K562 (cell line): ENCODE results near the gene DHX58. TPM values are rescaled to one million over a fixed set of nuclear protein-coding genes. Genes with fewer than 3 reads are reported as not detected.
A peak's percentile ranks its signal among the peaks of the same experiment; 100 is the strongest.

ENCODE experiments used
- ATF7 ChIP-seq: fragments of 450-650 bp; IDR thresholded peaks from 2 replicates; pipeline ENCODE4 v1.7.1; 2014; ENCODE audit warnings: mild to moderate bottlenecking, moderate library complexity
- CC2D1A ChIP-seq: fragments of 450-650 bp; IDR thresholded peaks from 2 replicates; pipeline ENCODE4 v1.6.1; 2017; ENCODE audit warnings: mild to moderate bottlenecking
- FOXK2 ChIP-seq, 2 experiments: fragments of 450-650 bp; IDR thresholded peaks in 1 of 2; conservative IDR thresholded peaks in 1 of 2; 2 replicates each; pipeline ENCODE4 v1.6.1; 2016; ENCODE audit warnings: low read depth in 2 of 2, mild to moderate bottlenecking in 1 of 2
- MEIS2 ChIP-seq: fragments of 450-650 bp; IDR thresholded peaks from 2 replicates; pipeline ENCODE4 v1.6.1; 2014; ENCODE audit warnings: mild to moderate bottlenecking; ENCODE audit not compliant: partially characterized antibody
- MTA1 ChIP-seq: fragments of 450-650 bp; IDR thresholded peaks from 2 replicates; pipeline ENCODE4 v1.6.1; 2017; ENCODE audit warnings: borderline replicate concordance
- PBX2 ChIP-seq, 2 experiments: IDR thresholded peaks in 1 of 2; conservative IDR thresholded peaks in 1 of 2; 2 replicates each; pipeline ENCODE4 v1.6.1; 2016; ENCODE audit warnings: low read depth in 2 of 2, mild to moderate bottlenecking in 1 of 2, missing compliant biosample characterization in 1 of 2, missing genetic modification characterization in 1 of 2, moderate library complexity in 1 of 2
- REST ChIP-seq, 2 experiments: fragments of 450-650 bp; formaldehyde crosslinking in 1 of 2; IDR thresholded peaks; 2 replicates each; pipeline versions ENCODE4 v1.4.0 to v1.6.1; 2014 to 2020; ENCODE audit warnings: mild to moderate bottlenecking in 2 of 2, borderline replicate concordance in 1 of 2, low read depth in 1 of 2
- SMAD2 ChIP-seq: fragments of 150-350 bp; IDR thresholded peaks from 2 replicates; pipeline ENCODE4 v1.6.1; 2014; ENCODE audit warnings: low read depth, mild to moderate bottlenecking, low read length
- SMC3 ChIP-seq: conservative IDR thresholded peaks from 2 replicates; pipeline ENCODE4 v1.6.1; 2011; ENCODE audit warnings: low read depth, low read length, improper control_type of control experiment; ENCODE audit not compliant: insufficient read depth
- ZBTB33 ChIP-seq: sonication (generic); formaldehyde crosslinking; IDR thresholded peaks from 2 replicates; pipeline ENCODE4 v1.8.1; 2023; ENCODE audit warnings: mild to moderate bottlenecking, missing genetic modification reagents
- ZEB2 ChIP-seq: fragments of 450-650 bp; IDR thresholded peaks from 2 replicates; pipeline ENCODE4 v1.6.1; 2016
- ZNF655 ChIP-seq: fragments of 250-450 bp; sonication (Bioruptor Pico); IDR thresholded peaks from 2 replicates; pipeline ENCODE4 v1.5.0; 2021
- polyA plus RNA-seq, 8 experiments: library from polyadenylated mRNA; depleted of rRNA in 4 of 8; stranded (reverse) in 5 of 8; unstranded in 3 of 8; fragments of >200 nt; fragmentation: Nextera tagmentation in 2 of 8; fragmentation: Illumina TruSeq in 1 of 8; extraction: Ambion mirVana in 2 of 8; extraction: Trizol in 1 of 8; gene quantifications; 2 replicates each; pipeline versions ENCODE4 v1.2.1 to v1.2.3, GENCODE V29; 2011 to 2014; ENCODE audit warnings: inconsistent platforms in 1 of 8, missing spikeins in 1 of 8
- total RNA-seq, 7 experiments: library from RNA; depleted of rRNA in 6 of 7; stranded (reverse); fragments of >200 nt in 6 of 7; fragmentation: Illumina TruSeq in 2 of 7; extraction: Trizol in 2 of 7; gene quantifications; 2 replicates each; pipeline versions ENCODE4 v1.2.1 to v1.2.3, GENCODE V29; 2011 to 2021; ENCODE audit warnings: low replicate concordance in 1 of 7

DHX58 gene
- total and polyA plus RNA-seq, 9 of the 15 experiments (the other 6 are each of a cell fraction or from before 2014, with no cell fraction given): 0.15 to 3.0 (median 1.4) TPM

- TF ChIP-seq PBX2 (CRISPR knock-in tag; IDR thresholded peaks at IDR 0.05; ENCODE audit: low read depth): no peak
- peak; percentile 87 for TF ChIP-seq PBX2 (tag; conservative IDR thresholded peaks at IDR 0.05; ENCODE audit: low read depth)
- TF ChIP-seq SMC3: peak; percentile 88
- TF ChIP-seq ZBTB33 (CRISPR knock-in tag): peak; percentile 10; the same call in 1 of the 2 replicates
- 0 out of 2 replicates have a peak, but pooled peaks have one; percentile 25 for TF ChIP-seq ZEB2
- peak; percentile 77; the same call in 1 of the 2 replicates for TF ChIP-seq REST (IDR thresholded peaks at IDR 0.05; ENCODE audit: borderline replicate concordance)
- TF ChIP-seq REST (CRISPR knock-in tag; IDR thresholded peaks at IDR 0.05; ENCODE audit: low read depth): no peak
- TF ChIP-seq ZNF655 (CRISPR knock-in tag): no peak
- peak; percentile 96 for TF ChIP-seq MEIS2
- no peak for TF ChIP-seq MTA1
- TF ChIP-seq ATF7: no peak
- no peak for TF ChIP-seq SMAD2
- TF ChIP-seq FOXK2 (conservative IDR thresholded peaks at IDR 0.05 in 1 of 2, IDR thresholded peaks at IDR 0.05 in 1 of 2; ENCODE audit: low read depth in 2 of 2): peak in 1 of 2 experiments; percentile 31; a peak in 1 of 4 replicates
- peak; percentile 71 for TF ChIP-seq CC2D1A
These were observed 4.3 kb upstream of the DHX58 start (continued) for GRCh38 chr17:42116705-42117396.
